Measurements from ENCODE around the gene AKAP1. TPM values are rescaled to one million over a fixed set of nuclear protein-coding genes. Genes with fewer than 3 reads are reported as not detected.

AKAP1 gene, protein sequence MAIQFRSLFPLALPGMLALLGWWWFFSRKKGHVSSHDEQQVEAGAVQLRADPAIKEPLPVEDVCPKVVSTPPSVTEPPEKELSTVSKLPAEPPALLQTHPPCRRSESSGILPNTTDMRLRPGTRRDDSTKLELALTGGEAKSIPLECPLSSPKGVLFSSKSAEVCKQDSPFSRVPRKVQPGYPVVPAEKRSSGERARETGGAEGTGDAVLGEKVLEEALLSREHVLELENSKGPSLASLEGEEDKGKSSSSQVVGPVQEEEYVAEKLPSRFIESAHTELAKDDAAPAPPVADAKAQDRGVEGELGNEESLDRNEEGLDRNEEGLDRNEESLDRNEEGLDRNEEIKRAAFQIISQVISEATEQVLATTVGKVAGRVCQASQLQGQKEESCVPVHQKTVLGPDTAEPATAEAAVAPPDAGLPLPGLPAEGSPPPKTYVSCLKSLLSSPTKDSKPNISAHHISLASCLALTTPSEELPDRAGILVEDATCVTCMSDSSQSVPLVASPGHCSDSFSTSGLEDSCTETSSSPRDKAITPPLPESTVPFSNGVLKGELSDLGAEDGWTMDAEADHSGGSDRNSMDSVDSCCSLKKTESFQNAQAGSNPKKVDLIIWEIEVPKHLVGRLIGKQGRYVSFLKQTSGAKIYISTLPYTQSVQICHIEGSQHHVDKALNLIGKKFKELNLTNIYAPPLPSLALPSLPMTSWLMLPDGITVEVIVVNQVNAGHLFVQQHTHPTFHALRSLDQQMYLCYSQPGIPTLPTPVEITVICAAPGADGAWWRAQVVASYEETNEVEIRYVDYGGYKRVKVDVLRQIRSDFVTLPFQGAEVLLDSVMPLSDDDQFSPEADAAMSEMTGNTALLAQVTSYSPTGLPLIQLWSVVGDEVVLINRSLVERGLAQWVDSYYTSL
- total RNA-seq = 20.2 and 36.4 TPM in 2 replicates

DNA sequence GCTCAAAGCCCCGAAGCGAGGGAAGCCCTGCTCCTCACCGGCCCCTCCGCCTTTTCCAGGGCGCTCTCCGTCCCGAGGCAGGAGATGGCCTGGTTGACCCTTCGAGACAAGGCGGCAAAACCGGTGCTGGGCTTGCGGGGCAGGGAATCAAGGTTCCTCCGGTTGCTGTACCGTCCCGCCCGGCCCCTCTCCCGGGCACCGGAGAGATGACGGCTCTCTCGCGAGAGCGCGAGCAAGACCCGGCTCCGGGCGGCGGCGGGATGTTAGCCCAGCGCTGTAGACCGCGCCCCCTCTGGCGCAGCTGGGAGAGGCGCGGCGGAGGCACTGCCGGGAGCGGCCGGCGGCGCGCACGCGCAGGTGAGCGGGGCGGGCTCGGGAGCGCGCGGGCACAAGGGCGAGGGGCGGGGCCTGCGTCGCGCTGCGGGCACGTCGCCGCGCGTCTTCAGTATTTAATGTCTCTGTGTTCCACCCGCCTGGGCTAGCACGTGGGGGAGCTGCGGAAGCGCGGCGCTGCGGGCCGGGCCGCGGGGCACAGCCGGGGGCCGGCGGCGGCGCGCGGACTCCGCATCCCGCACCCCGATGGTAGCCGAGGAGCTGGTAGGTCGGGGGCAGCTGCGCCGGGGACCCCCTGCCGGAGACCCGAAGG lies at the start of gene AKAP1:
Gene AKAP1, plus strand, starts transcription at position 445 of the 646 bp plus-strand sequence. CDS start 20,219 bp downstream, outside the sequence.

Other genes starting within 250 kb of the AKAP1 start
- 25.3 and 37.5 TPM in 2 replicates for gene TRIM25, start 171.2 kb upstream of the AKAP1 start, total RNA-seq
- gene COIL, start 124.2 kb upstream of the AKAP1 start, total RNA-seq = 12.5 and 18.1 TPM in 2 replicates
- gene SCPEP1, start 107.1 kb upstream of the AKAP1 start, total RNA-seq = 108 and 167 TPM in 2 replicates
- gene MSI2, start 171.3 kb downstream of the AKAP1 start, total RNA-seq = 23.2 and 29.9 TPM in 2 replicates